Smooth muscle cell (in vitro differentiated cells): Measurements from ENCODE around the gene MAGI1. TPM values are rescaled to one million over a fixed set of nuclear protein-coding genes. Genes with fewer than 3 reads are reported as not detected.

Experiments
- DNase-seq: peaks from one replicate; lab custom pipeline; 2025; ENCODE audit not compliant: unreplicated experiment; lab: John Stamatoyannopoulos, UW
- H2AFZ ChIP-seq: fragments of 200-600 bp; sonication (generic); 2 replicates; pipeline ENCODE4 v1.6.0; 2016; ENCODE audit warnings: antibody characterized with exemption, low read depth, mild to moderate bottlenecking
- H3F3A ChIP-seq: fragments of 200-600 bp; sonication (generic); 2 replicates; pipeline ENCODE4 v1.6.0; 2017; ENCODE audit warnings: antibody characterized with exemption, low read depth
- H3K27ac ChIP-seq: fragments of 200-600 bp; sonication (generic); 2 replicates; pipeline ENCODE4 v1.5.1; 2016; ENCODE audit warnings: low read depth, mild to moderate bottlenecking
- H3K27me3 ChIP-seq: fragments of 200-600 bp; sonication (generic); 2 replicates; pipeline ENCODE4 v1.6.1; 2016; ENCODE audit warnings: low read depth, mild to moderate bottlenecking
- H3K36me3 ChIP-seq: fragments of 200-600 bp; sonication (generic); 2 replicates; pipeline ENCODE4 v1.5.1; 2016; ENCODE audit warnings: low read depth
- H3K4me1 ChIP-seq: fragments of 200-600 bp; sonication (generic); 2 replicates; pipeline ENCODE4 v1.5.1; 2016; ENCODE audit warnings: low read depth
- H3K4me2 ChIP-seq: fragments of 200-600 bp; sonication (generic); 2 replicates; pipeline ENCODE4 v1.6.0; 2016; ENCODE audit warnings: mild to moderate bottlenecking
- H3K4me3 ChIP-seq: fragments of 200-600 bp; sonication (generic); 2 replicates; pipeline ENCODE4 v1.5.1; 2016; ENCODE audit warnings: mild to moderate bottlenecking
- H3K79me2 ChIP-seq: fragments of 200-600 bp; sonication (generic); 2 replicates; pipeline ENCODE4 v1.6.0; 2016; ENCODE audit warnings: low read depth, mild to moderate bottlenecking
- H3K9ac ChIP-seq: fragments of 200-600 bp; sonication (generic); 2 replicates; pipeline ENCODE4 v1.6.0; 2016; ENCODE audit warnings: low read depth
- H3K9me3 ChIP-seq: fragments of 200-600 bp; sonication (generic); replicated peaks from 2 replicates; pipeline ENCODE4 v1.5.1; 2016; ENCODE audit warnings: low read depth
- H4K20me1 ChIP-seq: fragments of 200-600 bp; sonication (generic); 2 replicates; pipeline ENCODE4 v1.6.0; 2016; ENCODE audit warnings: low read depth
- CTCF ChIP-seq: fragments of 200-600 bp; sonication (generic); IDR thresholded peaks from 2 replicates; pipeline ENCODE4 v1.5.1; 2017; ENCODE audit warnings: borderline replicate concordance, mild to moderate bottlenecking, antibody characterized with exemption; ENCODE audit not compliant: insufficient read depth, poor library complexity, severe bottlenecking
- WGBS: methylation state at CpG from one replicate; pipeline ENCODE4 v1.1.7; 2016; ENCODE audit warnings: low lambda C conversion rate; 5-methylcytosine and 5-hydroxymethylcytosine counted together
- polyA plus RNA-seq: library from polyadenylated mRNA; unstranded; fragments of >200 nt; fragmentation: Nextera tagmentation; extraction: Ambion mirVana; gene quantifications from 2 replicates; pipeline ENCODE4 v1.2.1, GENCODE V29; 2016
- total RNA-seq: library from RNA; depleted of rRNA; stranded (reverse); fragments of >200 nt; gene quantifications from 2 replicates; pipeline ENCODE4 v1.2.3, GENCODE V29; 2014

Gene MAGI1
- total and polyA plus RNA-seq, 2 experiments from 2014 or later = 9.9 to 23.3 TPM

- H3K4me2 ChIP-seq = no peak overlapping the region
- H4K20me1 ChIP-seq = peaks cover 56% of the 10 kb centered on the region
- WGBS = 94% methylated on average over 4 of the region's 4 CpGs
- no peak for TF ChIP-seq CTCF
- no peak overlapping the region for H3K27ac ChIP-seq
- H2AFZ ChIP-seq = no peak overlapping the region
- H3K36me3 ChIP-seq = no peaks in the 10 kb centered on the region
- H3K4me3 ChIP-seq = no peak overlapping the region
- no peaks in the 10 kb centered on the region for H3K9me3 ChIP-seq
- no peak overlapping the region for H3K9ac ChIP-seq
- no peaks in the 10 kb centered on the region for H3K4me1 ChIP-seq
- DNase-seq = no peak
- H3K27me3 ChIP-seq = no peaks in the 10 kb centered on the region
- H3K79me2 ChIP-seq = no peaks in the 10 kb centered on the region
- H3F3A ChIP-seq = no peaks in the 10 kb centered on the region
Measured at GRCh38 chr3:65741540-65741939, 297.2 kb downstream of the MAGI1 start.

- no peak overlapping the region for H3K4me2 ChIP-seq
- no peaks in the 10 kb centered on the region for H3F3A ChIP-seq
- no peak for TF ChIP-seq CTCF
- H3K9me3 ChIP-seq = no peaks in the 10 kb centered on the region
- H3K4me1 ChIP-seq = no peaks in the 10 kb centered on the region
- peaks cover 56% of the 10 kb centered on the region for H4K20me1 ChIP-seq
- no peak overlapping the region for H3K4me3 ChIP-seq
- H3K36me3 ChIP-seq = no peaks in the 10 kb centered on the region
- no peak overlapping the region for H2AFZ ChIP-seq
- no peak overlapping the region for H3K27ac ChIP-seq
- no peaks in the 10 kb centered on the region for H3K79me2 ChIP-seq
- H3K9ac ChIP-seq = no peak overlapping the region
- H3K27me3 ChIP-seq = no peaks in the 10 kb centered on the region
- WGBS = 60% methylated on average over 3 of the region's 3 CpGs
- no peak for DNase-seq
Measured at GRCh38 chr3:65739901-65740541, 298.7 kb downstream of the MAGI1 start.

- Histone ChIP-seq H3K9me3 (no peaks in the 10 kb centered on the region), H3K27me3 (no peaks in the 10 kb centered on the region), H2AFZ (no peak overlapping the region), H3K27ac (no peak overlapping the region), H3K4me2 (no peak overlapping the region), H3K79me2 (no peaks in the 10 kb centered on the region), H3K4me1 (peaks cover 7% of the 10 kb centered on the region), H3F3A (no peaks in the 10 kb centered on the region), H3K36me3 (no peaks in the 10 kb centered on the region), H3K4me3 (no peak overlapping the region), H3K9ac (no peak overlapping the region), H4K20me1 (peaks cover 71% of the 10 kb centered on the region)
- DNase-seq = no peak
- WGBS = no CpG with 5 or more reads among the region's 1 CpG
- TF ChIP-seq CTCF = no peak
Measured at GRCh38 chr3:65734792-65735191, 303.9 kb downstream of the MAGI1 start.

GRCh38 chr3:65734382-65734781 lies 304.3 kb downstream of the MAGI1 start:
- Histone ChIP-seq H3K79me2 (no peaks in the 10 kb centered on the region), H3F3A (no peaks in the 10 kb centered on the region), H3K4me2 (no peak overlapping the region), H2AFZ (no peak overlapping the region), H3K27me3 (no peaks in the 10 kb centered on the region), H3K27ac (no peak overlapping the region), H4K20me1 (peaks cover 72% of the 10 kb centered on the region), H3K4me1 (peaks cover 8% of the 10 kb centered on the region), H3K4me3 (no peak overlapping the region), H3K9me3 (no peaks in the 10 kb centered on the region), H3K36me3 (no peaks in the 10 kb centered on the region), H3K9ac (no peak overlapping the region)
- TF ChIP-seq CTCF = no peak
- WGBS = 71% methylated on average over 3 of the region's 3 CpGs
- DNase-seq = no peak
